HCT116 (cell line): Measurements from ENCODE around the gene SLC10A7. TPM values are rescaled to one million over a fixed set of nuclear protein-coding genes. Genes with fewer than 3 reads are reported as not detected.

Experiments used
- ATAC-seq: fragments of 200-7000 bp; cut with Tn5 transposase; 2 replicates; pipeline ENCODE4 v1.9.1; 2020; ENCODE audit warnings: mild to moderate bottlenecking, moderate library complexity
- BruUV-seq: library from RNA; stranded (reverse); fragments of 400-500 nt; replicated peaks from 2 replicates; lab custom pipeline; 2021; lab: Mats Ljungman, UMichigan
- CTCF ChIA-PET: fragments of 300-600 bp; sonication (Branson Sonifier 250); formaldehyde crosslinking; loops from one replicate; lab custom pipeline; 2021; ENCODE audit warnings: antibody characterized with exemption; lab: Charles Lee
- POLR2A ChIA-PET: fragments of 300-600, 350-600 bp; sonication (Branson Sonifier 250); formaldehyde crosslinking; loops from one replicate; lab custom pipeline; 2021; ENCODE audit warnings: antibody characterized with exemption; lab: Charles Lee
- RAD21 ChIA-PET, 2 experiments: fragments of 300-600 bp; sonication (Branson Sonifier 250); formaldehyde crosslinking; loops; one replicate each; lab custom pipeline; 2023; ENCODE audit warnings: low total read pairs in 2 of 2; ENCODE audit not compliant: uncharacterized antibody in 2 of 2, unreplicated experiment in 2 of 2, low non-redundant PET in 1 of 2; lab: Charles Lee
- DNase-seq: peaks from one replicate; pipeline ENCODE4 v3.0.0-alpha.2; 2010; ENCODE audit warnings: low read depth, low spot score
- H2AFZ ChIP-seq: fragments of 200-600 bp; shearing (Covaris generic), sonication (generic); 2 replicates; pipeline ENCODE4 v1.6.1; 2017; ENCODE audit warnings: low read depth, mixed run types, mixed read lengths, antibody characterized with exemption, low read length; ENCODE audit not compliant: poor library complexity, severe bottlenecking
- H3K27ac ChIP-seq: 2 replicates; pipeline ENCODE4 v1.5.1; 2012; ENCODE audit warnings: low read depth, low read length
- H3K27me3 ChIP-seq: fragments of 200-600 bp; sonication (generic); 2 replicates; pipeline ENCODE4 v1.6.1; 2016; ENCODE audit warnings: mixed run types, low read length, mixed read lengths; ENCODE audit not compliant: insufficient read depth
- H3K36me3 ChIP-seq, 2 experiments: fragments of 200-500 bp in 1 of 2; fragments of 200-600 bp in 1 of 2; sonication (Bioruptor generic) in 1 of 2; sonication (generic) in 1 of 2; 2 replicates each; pipeline versions ENCODE4 v1.5.1 to v1.6.1; 2014 to 2016; ENCODE audit warnings: low read length in 2 of 2, inconsistent platforms in 1 of 2, mixed read lengths in 1 of 2, mixed run types in 1 of 2; ENCODE audit not compliant: insufficient read depth in 2 of 2, control insufficient read depth in 1 of 2
- H3K4me1 ChIP-seq, 2 experiments: fragments of 200-600 bp in 1 of 2; sonication (generic) in 1 of 2; 2 replicates each; pipeline versions ENCODE4 v1.5.1 to v1.6.1; 2012 to 2017; ENCODE audit warnings: low read length in 2 of 2, inconsistent platforms in 1 of 2, mild to moderate bottlenecking in 1 of 2, mixed read lengths in 1 of 2, mixed run types in 1 of 2, moderate library complexity in 1 of 2; ENCODE audit not compliant: insufficient read depth in 2 of 2, control insufficient read depth in 1 of 2
- H3K4me2 ChIP-seq: fragments of 200-600 bp; sonication (generic); 2 replicates; pipeline ENCODE4 v1.6.1; 2017; ENCODE audit warnings: mixed run types, low read length, mixed read lengths
- H3K4me3 ChIP-seq, 2 experiments: fragments of 200-600 bp in 1 of 2; sonication (generic) in 1 of 2; replicated peaks in 1 of 2; 2 replicates each; pipeline ENCODE4 v1.5.1; 2011 to 2016; ENCODE audit warnings: low read length in 2 of 2, control low read depth in 1 of 2, low read depth in 1 of 2, mild to moderate bottlenecking in 1 of 2, mixed read lengths in 1 of 2, mixed run types in 1 of 2
- H3K79me2 ChIP-seq: fragments of 200-600 bp; sonication (generic); 2 replicates; pipeline ENCODE4 v1.6.1; 2017; ENCODE audit warnings: mild to moderate bottlenecking, mixed run types, low read length, moderate library complexity, mixed read lengths; ENCODE audit not compliant: insufficient read depth
- H3K9ac ChIP-seq: fragments of 200-600 bp; sonication (generic); 2 replicates; pipeline ENCODE4 v1.6.1; 2016; ENCODE audit warnings: low read length, mixed read lengths
- H3K9me2 ChIP-seq: fragments of 200-600 bp; sonication (generic), shearing (Covaris generic); 2 replicates; pipeline ENCODE4 v1.6.1; 2017; ENCODE audit warnings: mixed run types, mild to moderate bottlenecking, moderate library complexity; ENCODE audit not compliant: insufficient read depth
- H3K9me3 ChIP-seq, 2 experiments: fragments of 200-500 bp in 1 of 2; fragments of 200-600 bp in 1 of 2; sonication (Bioruptor generic) in 1 of 2; sonication (generic) in 1 of 2; 2 replicates each; pipeline ENCODE4 v1.6.1; 2014 to 2017; ENCODE audit warnings: low read length in 2 of 2, mixed read lengths in 2 of 2, inconsistent platforms in 1 of 2, low read depth in 1 of 2, mild to moderate bottlenecking in 1 of 2, mixed run types in 1 of 2, moderate library complexity in 1 of 2; ENCODE audit not compliant: control insufficient read depth in 1 of 2, insufficient read depth in 1 of 2
- H4K20me1 ChIP-seq: fragments of 200-600 bp; sonication (generic), shearing (Covaris generic); 2 replicates; pipeline ENCODE4 v1.6.1; 2017; ENCODE audit warnings: mixed run types, mild to moderate bottlenecking, moderate library complexity; ENCODE audit not compliant: insufficient read depth
- CEBPB ChIP-seq: IDR thresholded peaks from 2 replicates; pipeline ENCODE4 v1.6.1; 2012; ENCODE audit warnings: low read depth
- ELF1 ChIP-seq: IDR thresholded peaks from 2 replicates; pipeline ENCODE4 v1.6.1; 2012; ENCODE audit warnings: low read depth, borderline replicate concordance
- EZH2 ChIP-seq: fragments of 200-600 bp; sonication (generic); IDR thresholded peaks from 2 replicates; pipeline ENCODE4 v1.6.1; 2017; ENCODE audit warnings: antibody characterized with exemption, mixed run types
- SIN3A ChIP-seq: IDR thresholded peaks from 2 replicates; pipeline ENCODE4 v1.6.1; 2012; ENCODE audit warnings: low read depth
- SP1 ChIP-seq: IDR thresholded peaks from 2 replicates; pipeline ENCODE4 v1.6.1; 2012; ENCODE audit warnings: low read depth
- SRF ChIP-seq: IDR thresholded peaks from 2 replicates; pipeline ENCODE4 v1.6.1; 2012; ENCODE audit warnings: low read depth
- TCF7L2 ChIP-seq: IDR thresholded peaks from 2 replicates; pipeline ENCODE4 v1.7.0; 2011; ENCODE audit warnings: borderline replicate concordance, inconsistent platforms; ENCODE audit not compliant: insufficient read depth, insufficient read length; ENCODE audit errors: extremely low read depth
- YY1 ChIP-seq: IDR thresholded peaks from 2 replicates; pipeline ENCODE4 v1.6.1; 2011; ENCODE audit warnings: low read length, low read depth, moderate library complexity, mild to moderate bottlenecking; ENCODE audit not compliant: insufficient replicate concordance; ENCODE audit errors: extremely low read depth
- ZFX ChIP-seq: fragments of 450-650 bp; IDR thresholded peaks from 2 replicates; pipeline ENCODE4 v1.6.1; 2017
- ZNF274 ChIP-seq: fragments of 200-500 bp; sonication (Bioruptor generic); IDR thresholded peaks from 2 replicates; pipeline ENCODE4 v1.6.1; 2014; ENCODE audit warnings: mild to moderate bottlenecking, low read depth, low read length, inconsistent platforms
- intact Hi-C: fragments of 100-400 bp; cut with micrococcal nuclease; formaldehyde crosslinking; loops from 2 replicates; pipeline ENCODE4 v1.10.0; 2022
- total RNA-seq: library from RNA; stranded (reverse); gene quantifications from one replicate; pipeline ENCODE4 v1.2.1, GENCODE V29; 2021; ENCODE audit not compliant: unreplicated experiment
- TF ChIP-seq, protein P1 (sequence below): IDR thresholded peaks from 2 replicates; pipeline ENCODE4 v1.6.1; 2012; ENCODE audit warnings: low read depth
- TF ChIP-seq, protein P2 (sequence below): IDR thresholded peaks from 2 replicates; pipeline ENCODE4 v1.6.1; 2011; ENCODE audit warnings: mild to moderate bottlenecking, low read length, moderate library complexity; ENCODE audit not compliant: insufficient replicate concordance; ENCODE audit errors: extremely low read depth
- TF ChIP-seq, protein P3 (sequence below): IDR thresholded peaks from 2 replicates; pipeline ENCODE4 v1.6.1; 2012
- TF ChIP-seq, protein P4 (sequence below), 3 experiments: fragments of 200-600 bp in 1 of 3; sonication (generic) in 1 of 3; IDR thresholded peaks in 2 of 3; conservative IDR thresholded peaks in 1 of 3; 2 replicates each; pipeline ENCODE4 v1.5.1; 2012 to 2017; ENCODE audit warnings: low read depth in 2 of 3, low read length in 2 of 3, antibody characterized with exemption in 1 of 3, borderline replicate concordance in 1 of 3, control low read depth in 1 of 3, mild to moderate bottlenecking in 1 of 3, mixed read lengths in 1 of 3, mixed run types in 1 of 3, moderate library complexity in 1 of 3; ENCODE audit not compliant: insufficient read depth in 1 of 3
- TF ChIP-seq, protein P5 (sequence below): IDR thresholded peaks from 2 replicates; pipeline ENCODE4 v1.6.1; 2012

The SLC10A7 gene
- total RNA-seq, 1 experiment from 2014 or later = 5.5 TPM

DNA sequence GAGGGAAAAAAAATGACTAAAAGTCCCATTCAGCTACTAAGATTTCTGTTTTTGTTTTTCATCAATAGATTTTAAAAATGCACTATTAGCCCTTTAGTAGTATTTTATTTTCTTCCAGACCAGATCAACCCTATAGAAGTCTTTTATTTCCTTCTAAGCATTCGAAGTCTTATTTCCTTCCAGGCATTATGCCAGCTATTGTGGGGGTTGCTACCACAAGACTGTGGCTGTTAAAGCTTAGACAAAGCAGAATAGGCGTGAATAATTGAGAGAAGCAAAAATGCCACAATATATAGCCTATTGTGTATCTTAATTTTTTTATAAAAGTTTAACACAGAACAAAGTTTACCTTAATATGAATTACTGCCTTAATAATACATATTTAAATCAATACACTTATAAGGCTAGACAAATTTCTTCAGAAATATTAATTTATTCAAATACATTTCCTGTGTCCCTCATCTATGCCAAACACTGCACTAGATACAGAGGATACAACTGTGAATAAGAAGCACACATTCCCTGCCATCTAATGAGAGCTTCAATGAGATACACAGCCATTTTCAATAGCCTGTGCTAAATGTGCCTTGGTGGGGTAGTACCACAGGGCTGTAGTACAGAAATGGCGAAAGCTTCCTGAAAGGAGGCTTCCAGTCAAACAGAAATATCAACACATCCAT, 33.1 kb downstream of the SLC10A7 start:
- Histone ChIP-seq H3K27ac (no peak overlapping the region), H3K79me2 (no peaks in the 10 kb centered on the region), H3K4me2 (no peak overlapping the region), H2AFZ (no peak overlapping the region), H3K9ac (no peak overlapping the region), H3K9me2 (no peaks in the 10 kb centered on the region), H4K20me1 (no peaks in the 10 kb centered on the region), H3K4me3 (no peak overlapping the region), H3K27me3 (no peaks in the 10 kb centered on the region), H3K36me3 (no peaks in the 10 kb centered on the region), H3K4me1 (no peaks in the 10 kb centered on the region), H3K9me3 (no peaks in the 10 kb centered on the region)
- TF ChIP-seq CEBPB = no peak
- no peak for TF ChIP-seq SRF
- no peak for TF ChIP-seq SP1
- TF ChIP-seq ELF1 = no peak
- TF ChIP-seq, protein P1, sequence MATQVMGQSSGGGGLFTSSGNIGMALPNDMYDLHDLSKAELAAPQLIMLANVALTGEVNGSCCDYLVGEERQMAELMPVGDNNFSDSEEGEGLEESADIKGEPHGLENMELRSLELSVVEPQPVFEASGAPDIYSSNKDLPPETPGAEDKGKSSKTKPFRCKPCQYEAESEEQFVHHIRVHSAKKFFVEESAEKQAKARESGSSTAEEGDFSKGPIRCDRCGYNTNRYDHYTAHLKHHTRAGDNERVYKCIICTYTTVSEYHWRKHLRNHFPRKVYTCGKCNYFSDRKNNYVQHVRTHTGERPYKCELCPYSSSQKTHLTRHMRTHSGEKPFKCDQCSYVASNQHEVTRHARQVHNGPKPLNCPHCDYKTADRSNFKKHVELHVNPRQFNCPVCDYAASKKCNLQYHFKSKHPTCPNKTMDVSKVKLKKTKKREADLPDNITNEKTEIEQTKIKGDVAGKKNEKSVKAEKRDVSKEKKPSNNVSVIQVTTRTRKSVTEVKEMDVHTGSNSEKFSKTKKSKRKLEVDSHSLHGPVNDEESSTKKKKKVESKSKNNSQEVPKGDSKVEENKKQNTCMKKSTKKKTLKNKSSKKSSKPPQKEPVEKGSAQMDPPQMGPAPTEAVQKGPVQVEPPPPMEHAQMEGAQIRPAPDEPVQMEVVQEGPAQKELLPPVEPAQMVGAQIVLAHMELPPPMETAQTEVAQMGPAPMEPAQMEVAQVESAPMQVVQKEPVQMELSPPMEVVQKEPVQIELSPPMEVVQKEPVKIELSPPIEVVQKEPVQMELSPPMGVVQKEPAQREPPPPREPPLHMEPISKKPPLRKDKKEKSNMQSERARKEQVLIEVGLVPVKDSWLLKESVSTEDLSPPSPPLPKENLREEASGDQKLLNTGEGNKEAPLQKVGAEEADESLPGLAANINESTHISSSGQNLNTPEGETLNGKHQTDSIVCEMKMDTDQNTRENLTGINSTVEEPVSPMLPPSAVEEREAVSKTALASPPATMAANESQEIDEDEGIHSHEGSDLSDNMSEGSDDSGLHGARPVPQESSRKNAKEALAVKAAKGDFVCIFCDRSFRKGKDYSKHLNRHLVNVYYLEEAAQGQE = no peak
- no peak for TF ChIP-seq TCF7L2
- no peak for TF ChIP-seq EZH2
- no peak for TF ChIP-seq ZFX
- TF ChIP-seq, protein P2, sequence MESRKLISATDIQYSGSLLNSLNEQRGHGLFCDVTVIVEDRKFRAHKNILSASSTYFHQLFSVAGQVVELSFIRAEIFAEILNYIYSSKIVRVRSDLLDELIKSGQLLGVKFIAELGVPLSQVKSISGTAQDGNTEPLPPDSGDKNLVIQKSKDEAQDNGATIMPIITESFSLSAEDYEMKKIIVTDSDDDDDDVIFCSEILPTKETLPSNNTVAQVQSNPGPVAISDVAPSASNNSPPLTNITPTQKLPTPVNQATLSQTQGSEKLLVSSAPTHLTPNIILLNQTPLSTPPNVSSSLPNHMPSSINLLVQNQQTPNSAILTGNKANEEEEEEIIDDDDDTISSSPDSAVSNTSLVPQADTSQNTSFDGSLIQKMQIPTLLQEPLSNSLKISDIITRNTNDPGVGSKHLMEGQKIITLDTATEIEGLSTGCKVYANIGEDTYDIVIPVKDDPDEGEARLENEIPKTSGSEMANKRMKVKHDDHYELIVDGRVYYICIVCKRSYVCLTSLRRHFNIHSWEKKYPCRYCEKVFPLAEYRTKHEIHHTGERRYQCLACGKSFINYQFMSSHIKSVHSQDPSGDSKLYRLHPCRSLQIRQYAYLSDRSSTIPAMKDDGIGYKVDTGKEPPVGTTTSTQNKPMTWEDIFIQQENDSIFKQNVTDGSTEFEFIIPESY = no peak
- no peak for TF ChIP-seq YY1
- no peak for TF ChIP-seq SIN3A
- TF ChIP-seq, protein P3, sequence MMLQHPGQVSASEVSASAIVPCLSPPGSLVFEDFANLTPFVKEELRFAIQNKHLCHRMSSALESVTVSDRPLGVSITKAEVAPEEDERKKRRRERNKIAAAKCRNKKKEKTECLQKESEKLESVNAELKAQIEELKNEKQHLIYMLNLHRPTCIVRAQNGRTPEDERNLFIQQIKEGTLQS = no peak
- TF ChIP-seq, protein P4, sequence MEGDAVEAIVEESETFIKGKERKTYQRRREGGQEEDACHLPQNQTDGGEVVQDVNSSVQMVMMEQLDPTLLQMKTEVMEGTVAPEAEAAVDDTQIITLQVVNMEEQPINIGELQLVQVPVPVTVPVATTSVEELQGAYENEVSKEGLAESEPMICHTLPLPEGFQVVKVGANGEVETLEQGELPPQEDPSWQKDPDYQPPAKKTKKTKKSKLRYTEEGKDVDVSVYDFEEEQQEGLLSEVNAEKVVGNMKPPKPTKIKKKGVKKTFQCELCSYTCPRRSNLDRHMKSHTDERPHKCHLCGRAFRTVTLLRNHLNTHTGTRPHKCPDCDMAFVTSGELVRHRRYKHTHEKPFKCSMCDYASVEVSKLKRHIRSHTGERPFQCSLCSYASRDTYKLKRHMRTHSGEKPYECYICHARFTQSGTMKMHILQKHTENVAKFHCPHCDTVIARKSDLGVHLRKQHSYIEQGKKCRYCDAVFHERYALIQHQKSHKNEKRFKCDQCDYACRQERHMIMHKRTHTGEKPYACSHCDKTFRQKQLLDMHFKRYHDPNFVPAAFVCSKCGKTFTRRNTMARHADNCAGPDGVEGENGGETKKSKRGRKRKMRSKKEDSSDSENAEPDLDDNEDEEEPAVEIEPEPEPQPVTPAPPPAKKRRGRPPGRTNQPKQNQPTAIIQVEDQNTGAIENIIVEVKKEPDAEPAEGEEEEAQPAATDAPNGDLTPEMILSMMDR (IDR thresholded peaks at IDR 0.05 in 2 of 3, conservative IDR thresholded peaks at IDR 0.05 in 1 of 3; ENCODE audit: borderline replicate concordance in 1 of 3, insufficient read depth in 1 of 3, low read depth in 2 of 3, low read length in 2 of 3) = no peak
- TF ChIP-seq ZNF274 = no peak
- TF ChIP-seq, protein P5, sequence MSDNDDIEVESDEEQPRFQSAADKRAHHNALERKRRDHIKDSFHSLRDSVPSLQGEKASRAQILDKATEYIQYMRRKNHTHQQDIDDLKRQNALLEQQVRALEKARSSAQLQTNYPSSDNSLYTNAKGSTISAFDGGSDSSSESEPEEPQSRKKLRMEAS = no peak
- DNase-seq = no peak
- ChIA-PET POLR2A (no interaction called here), RAD21 (no interaction called here), CTCF (no interaction called here)
- intact Hi-C loops = no loop called here
- ATAC-seq = no peak
- BruUV-seq = no TSS peak
